GM12878 (cell line): Measurements from ENCODE around the gene NF1. TPM values are rescaled to one million over a fixed set of nuclear protein-coding genes. Genes with fewer than 3 reads are reported as not detected.

Experiments
- ATAC-seq: fragments of 200-7000 bp; cut with Tn5 transposase; 3 replicates; pipeline ENCODE4 v1.9.1; 2020; ENCODE audit warnings: mild to moderate bottlenecking, moderate library complexity
- BruUV-seq: library from RNA; stranded (reverse); fragments of 400-500 nt; replicated peaks from 2 replicates; lab custom pipeline; 2021; lab: Mats Ljungman, UMichigan
- CTCF ChIA-PET: fragments of 300-600 bp; sonication (Branson Sonifier 250); formaldehyde crosslinking; extraction: SDS; loops from one replicate; lab custom pipeline; 2021; ENCODE audit warnings: inconsistent platforms; lab: Yijun Ruan, JAX
- POLR2A ChIA-PET: fragments of 350-600 bp; formaldehyde crosslinking; extraction: SDS; loops from one replicate; lab custom pipeline; 2021; ENCODE audit warnings: inconsistent platforms; lab: Charles Lee
- RAD21 ChIA-PET: fragments of 300-600 bp; sonication (Branson Sonifier 250); formaldehyde crosslinking; loops from one replicate; lab custom pipeline; 2023; ENCODE audit warnings: antibody characterized with exemption; ENCODE audit not compliant: unreplicated experiment; lab: Charles Lee
- SMC1A ChIA-PET: fragments of 300-600 bp; sonication (Branson Sonifier 250); formaldehyde crosslinking; loops from one replicate; lab custom pipeline; 2023; ENCODE audit not compliant: unreplicated experiment, uncharacterized antibody; lab: Charles Lee
- DNase-seq: peaks from one replicate; pipeline ENCODE4 v3.0.0-alpha.2; 2011; ENCODE audit warnings: low read depth, low spot score
- FAIRE-seq: peaks from 3 replicates; lab custom pipeline; 2011; peaks lifted over from hg19 to GRCh38; lab: Jason Lieb, UNC
- H2AFZ ChIP-seq: 2 replicates; pipeline ENCODE4 v1.6.0; 2011; ENCODE audit warnings: low read depth, low read length, control low read depth; ENCODE audit not compliant: control insufficient read depth
- H3K27ac ChIP-seq: 2 replicates; pipeline ENCODE4 v1.5.1; 2011; ENCODE audit warnings: control low read depth; ENCODE audit not compliant: control insufficient read depth, insufficient read depth
- H3K27me3 ChIP-seq, 2 experiments: replicated peaks in 1 of 2; 2 replicates each; pipeline versions ENCODE4 v1.6.0 to v1.6.1; 2011; ENCODE audit warnings: low read length in 1 of 2; ENCODE audit not compliant: control insufficient read depth in 2 of 2, insufficient read depth in 2 of 2
- H3K36me3 ChIP-seq, 2 experiments: 2 replicates each; pipeline ENCODE4 v1.5.1; 2011; ENCODE audit warnings: low read length in 1 of 2; ENCODE audit not compliant: control insufficient read depth in 2 of 2, insufficient read depth in 2 of 2
- H3K4me1 ChIP-seq: 2 replicates; pipeline ENCODE4 v1.6.1; 2011; ENCODE audit warnings: mild to moderate bottlenecking, low read length, moderate library complexity, mixed read lengths; ENCODE audit not compliant: control insufficient read depth, insufficient read depth
- H3K4me2 ChIP-seq: 2 replicates; pipeline ENCODE4 v1.6.0; 2011; ENCODE audit warnings: control low read depth; ENCODE audit not compliant: control insufficient read depth, insufficient read depth
- H3K4me3 ChIP-seq: fragments of 200-600 bp; sonication (generic); 2 replicates; pipeline ENCODE4 v1.5.1; 2016
- H3K79me2 ChIP-seq: 2 replicates; pipeline ENCODE4 v1.6.0; 2011; ENCODE audit warnings: low read length; ENCODE audit not compliant: control insufficient read depth, insufficient read depth
- H3K9ac ChIP-seq: 2 replicates; pipeline ENCODE4 v1.8.0; 2011; ENCODE audit warnings: low read length, control low read depth, mixed read lengths; ENCODE audit not compliant: control insufficient read depth, insufficient read depth
- H3K9me3 ChIP-seq: replicated peaks from 3 replicates; pipeline ENCODE4 v1.5.1; 2011; ENCODE audit warnings: mild to moderate bottlenecking, low read length; ENCODE audit not compliant: control insufficient read depth, insufficient read depth
- H4K20me1 ChIP-seq: 2 replicates; pipeline ENCODE4 v1.6.0; 2011; ENCODE audit not compliant: control insufficient read depth, insufficient read depth
- CHD2 ChIP-seq: IDR thresholded peaks from 2 replicates; pipeline ENCODE4 v1.6.1; 2011; ENCODE audit warnings: low read depth, low read length, improper control_type of control experiment, borderline replicate concordance
- FOXM1 ChIP-seq: IDR thresholded peaks from 2 replicates; pipeline ENCODE4 v1.6.1; 2012; ENCODE audit warnings: low read depth, mild to moderate bottlenecking, inconsistent platforms, low read length, moderate library complexity
- GATAD2B ChIP-seq: fragments of 450-650 bp; conservative IDR thresholded peaks from 2 replicates; pipeline ENCODE4 v1.6.1; 2017; ENCODE audit warnings: low read depth, mild to moderate bottlenecking, moderate library complexity
- MYB ChIP-seq: fragments of 150-350 bp; IDR thresholded peaks from 2 replicates; pipeline ENCODE4 v1.6.1; 2014; ENCODE audit warnings: mild to moderate bottlenecking, low read depth, low read length, borderline replicate concordance
- NR2C2 ChIP-seq: IDR thresholded peaks from 2 replicates; pipeline ENCODE4 v1.6.1; 2011; ENCODE audit warnings: borderline replicate concordance, low read depth; ENCODE audit not compliant: control insufficient read depth, insufficient read length
- PML ChIP-seq: IDR thresholded peaks from 2 replicates; pipeline ENCODE4 v1.6.1; 2012; ENCODE audit warnings: low read length, inconsistent platforms
- RAD21 ChIP-seq: IDR thresholded peaks from 2 replicates; pipeline ENCODE4 v1.6.1; 2011; ENCODE audit warnings: mild to moderate bottlenecking, low read depth, low read length, moderate library complexity; ENCODE audit not compliant: insufficient read depth
- YY1 ChIP-seq: IDR thresholded peaks from 2 replicates; pipeline ENCODE4 v1.6.1; 2011; ENCODE audit warnings: low read depth, mild to moderate bottlenecking, low read length
- WGBS: methylation state at CpG from one replicate; pipeline ENCODE4 v1.1.6; 2016; ENCODE audit warnings: low lambda C conversion rate; ENCODE audit not compliant: insufficient replicate concordance, insufficient coverage; ENCODE audit errors: missing lambda C conversion rate; 5-methylcytosine and 5-hydroxymethylcytosine counted together
- in situ Hi-C: fragments of 300-500 bp; cut with MboI; formaldehyde crosslinking; loops from 9 replicates; pipeline ENCODE4 v1.14.3; 2018; ENCODE audit warnings: mixed read lengths
- intact Hi-C: fragments of 100-400 bp; cut with micrococcal nuclease; formaldehyde crosslinking; loops from one replicate; pipeline ENCODE4 v1.14.2; 2022; ENCODE audit not compliant: unreplicated experiment
- polyA plus RNA-seq, 11 experiments: library from polyadenylated mRNA; depleted of rRNA in 4 of 11; unstranded in 6 of 11; stranded (reverse) in 5 of 11; fragments of >200 nt; fragmentation: Nextera tagmentation in 4 of 11; fragmentation: Illumina TruSeq in 1 of 11; extraction: Ambion mirVana in 4 of 11; extraction: Trizol in 1 of 11; gene quantifications; 1 replicate in 1 of 11; 2 replicates in 10 of 11; pipeline versions ENCODE4 v1.2.1 to v1.2.3, GENCODE V29; 2011 to 2016; ENCODE audit warnings: inconsistent platforms in 2 of 11, missing spikeins in 2 of 11, low read depth in 1 of 11
- total RNA-seq, 4 experiments: library from RNA; depleted of rRNA in 3 of 4; stranded (reverse); fragments of >200 nt in 3 of 4; fragmentation: Illumina TruSeq in 1 of 4; extraction: Trizol in 1 of 4; gene quantifications; 2 replicates each; pipeline versions ENCODE4 v1.2.1 to v1.2.3, GENCODE V29; 2013 to 2021
- TF ChIP-seq, protein P1 (sequence below): IDR thresholded peaks from 2 replicates; pipeline ENCODE4 v1.6.1; 2012; ENCODE audit warnings: low read depth, low read length, improper control_type of control experiment
- TF ChIP-seq, protein P2 (sequence below): fragments of 150-350 bp; IDR thresholded peaks from 2 replicates; pipeline ENCODE4 v1.6.1; 2014; ENCODE audit warnings: mild to moderate bottlenecking, low read depth, low read length
- TF ChIP-seq, protein P3 (sequence below): fragments of 450-650 bp; formaldehyde crosslinking; IDR thresholded peaks from 2 replicates; pipeline ENCODE4 v1.5.0; 2022; ENCODE audit warnings: mild to moderate bottlenecking, missing genetic modification characterization

NF1 gene
- total and polyA plus RNA-seq, 10 of the 15 experiments (the other 5 are each of a cell fraction or from before 2014, with no cell fraction given) = 2.5 to 31.8 (median 16.6) TPM

DNA sequence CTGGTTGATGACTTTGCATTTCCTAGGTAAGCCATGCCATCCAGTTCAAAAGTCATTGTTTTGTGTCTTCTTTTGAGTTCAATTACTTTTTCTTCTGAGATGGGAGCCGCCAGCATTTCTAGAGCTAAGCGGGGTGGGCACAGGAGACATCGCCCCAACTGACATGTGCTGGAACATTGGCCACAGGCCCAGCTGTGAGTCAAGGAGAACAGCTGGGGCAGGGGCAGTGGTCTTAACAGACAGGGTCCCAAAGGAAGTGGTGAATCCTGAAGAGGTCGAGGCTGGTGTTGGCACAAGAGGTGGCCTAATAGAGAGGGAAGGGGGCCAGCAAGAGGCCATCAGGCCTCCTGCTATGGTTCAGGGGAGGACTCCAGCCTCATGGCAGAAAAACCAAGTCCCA is 313.8 kb downstream of the NF1 start:
- H3K27ac ChIP-seq = no peak overlapping the region
- ATAC-seq (no peak), DNase-seq (no peak), FAIRE-seq (no peak)
- POLR2A ChIA-PET = no interaction called here
- SMC1A ChIA-PET = no interaction called here
- H3K4me2 ChIP-seq = no peak overlapping the region
- H3K4me3 ChIP-seq = no peak overlapping the region
- H3K9ac ChIP-seq = no peak overlapping the region
- no peaks in the 10 kb centered on the region for H3K27me3 ChIP-seq
- H4K20me1 ChIP-seq = no peaks in the 10 kb centered on the region
- intact Hi-C loops (no loop called here), in situ Hi-C loops (no loop called here)
- RAD21 ChIA-PET = no interaction called here
- no peaks in the 10 kb centered on the region for H3K4me1 ChIP-seq
- H3K36me3 ChIP-seq = no peaks in the 10 kb centered on the region
- H3K79me2 ChIP-seq = no peaks in the 10 kb centered on the region
- BruUV-seq = no TSS peak
- TF ChIP-seq RAD21 (no peak), FOXM1 (no peak), MYB (no peak), NR2C2 (no peak), CHD2 (no peak), PML (no peak), YY1 (no peak), GATAD2B (no peak)
- TF ChIP-seq, protein P1, sequence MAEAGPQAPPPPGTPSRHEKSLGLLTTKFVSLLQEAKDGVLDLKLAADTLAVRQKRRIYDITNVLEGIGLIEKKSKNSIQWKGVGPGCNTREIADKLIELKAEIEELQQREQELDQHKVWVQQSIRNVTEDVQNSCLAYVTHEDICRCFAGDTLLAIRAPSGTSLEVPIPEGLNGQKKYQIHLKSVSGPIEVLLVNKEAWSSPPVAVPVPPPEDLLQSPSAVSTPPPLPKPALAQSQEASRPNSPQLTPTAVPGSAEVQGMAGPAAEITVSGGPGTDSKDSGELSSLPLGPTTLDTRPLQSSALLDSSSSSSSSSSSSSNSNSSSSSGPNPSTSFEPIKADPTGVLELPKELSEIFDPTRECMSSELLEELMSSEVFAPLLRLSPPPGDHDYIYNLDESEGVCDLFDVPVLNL = no peak
- TF ChIP-seq, protein P2, sequence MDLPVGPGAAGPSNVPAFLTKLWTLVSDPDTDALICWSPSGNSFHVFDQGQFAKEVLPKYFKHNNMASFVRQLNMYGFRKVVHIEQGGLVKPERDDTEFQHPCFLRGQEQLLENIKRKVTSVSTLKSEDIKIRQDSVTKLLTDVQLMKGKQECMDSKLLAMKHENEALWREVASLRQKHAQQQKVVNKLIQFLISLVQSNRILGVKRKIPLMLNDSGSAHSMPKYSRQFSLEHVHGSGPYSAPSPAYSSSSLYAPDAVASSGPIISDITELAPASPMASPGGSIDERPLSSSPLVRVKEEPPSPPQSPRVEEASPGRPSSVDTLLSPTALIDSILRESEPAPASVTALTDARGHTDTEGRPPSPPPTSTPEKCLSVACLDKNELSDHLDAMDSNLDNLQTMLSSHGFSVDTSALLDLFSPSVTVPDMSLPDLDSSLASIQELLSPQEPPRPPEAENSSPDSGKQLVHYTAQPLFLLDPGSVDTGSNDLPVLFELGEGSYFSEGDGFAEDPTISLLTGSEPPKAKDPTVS = no peak
- TF ChIP-seq, protein P3, sequence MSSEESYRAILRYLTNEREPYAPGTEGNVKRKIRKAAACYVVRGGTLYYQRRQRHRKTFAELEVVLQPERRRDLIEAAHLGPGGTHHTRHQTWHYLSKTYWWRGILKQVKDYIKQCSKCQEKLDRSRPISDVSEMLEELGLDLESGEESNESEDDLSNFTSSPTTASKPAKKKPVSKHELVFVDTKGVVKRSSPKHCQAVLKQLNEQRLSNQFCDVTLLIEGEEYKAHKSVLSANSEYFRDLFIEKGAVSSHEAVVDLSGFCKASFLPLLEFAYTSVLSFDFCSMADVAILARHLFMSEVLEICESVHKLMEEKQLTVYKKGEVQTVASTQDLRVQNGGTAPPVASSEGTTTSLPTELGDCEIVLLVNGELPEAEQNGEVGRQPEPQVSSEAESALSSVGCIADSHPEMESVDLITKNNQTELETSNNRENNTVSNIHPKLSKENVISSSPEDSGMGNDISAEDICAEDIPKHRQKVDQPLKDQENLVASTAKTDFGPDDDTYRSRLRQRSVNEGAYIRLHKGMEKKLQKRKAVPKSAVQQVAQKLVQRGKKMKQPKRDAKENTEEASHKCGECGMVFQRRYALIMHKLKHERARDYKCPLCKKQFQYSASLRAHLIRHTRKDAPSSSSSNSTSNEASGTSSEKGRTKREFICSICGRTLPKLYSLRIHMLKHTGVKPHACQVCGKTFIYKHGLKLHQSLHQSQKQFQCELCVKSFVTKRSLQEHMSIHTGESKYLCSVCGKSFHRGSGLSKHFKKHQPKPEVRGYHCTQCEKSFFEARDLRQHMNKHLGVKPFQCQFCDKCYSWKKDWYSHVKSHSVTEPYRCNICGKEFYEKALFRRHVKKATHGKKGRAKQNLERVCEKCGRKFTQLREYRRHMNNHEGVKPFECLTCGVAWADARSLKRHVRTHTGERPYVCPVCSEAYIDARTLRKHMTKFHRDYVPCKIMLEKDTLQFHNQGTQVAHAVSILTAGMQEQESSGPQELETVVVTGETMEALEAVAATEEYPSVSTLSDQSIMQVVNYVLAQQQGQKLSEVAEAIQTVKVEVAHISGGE (CRISPR knock-in tag) = no peak
- no peak overlapping the region for H2AFZ ChIP-seq
- WGBS = 50% methylated on average over 4 of the region's 4 CpGs
- H3K9me3 ChIP-seq = no peaks in the 10 kb centered on the region
- CTCF ChIA-PET = interaction anchor here (0.7 kb wide), 1 partner anchor 125 kb away, joined by 3 read pairs; no protein-coding TSS in a partner anchor
